ENCODE measurements around the gene NSMCE1.
A peak's percentile ranks its signal among the peaks of the same experiment; 100 is the strongest.

NSMCE1 gene

GRCh38 chr16:27224271-27224737 lies 44.3 kb downstream of the NSMCE1 start:
- TF ChIP-seq CTCF (IDR thresholded peaks at IDR 0.05; ENCODE audit: borderline replicate concordance, control extremely low read depth, extremely low read depth, insufficient read depth, missing control alignments): no peak
- in situ Hi-C loops (cut with MboI; ENCODE audit: low sequenced_read_pairs, unreplicated experiment): no loop called here
- DNase-seq (ENCODE audit: low spot score): peak; percentile 24

GRCh38 chr16:27223701-27224100 lies 44.9 kb downstream of the NSMCE1 start:
- in situ Hi-C loops (cut with MboI; ENCODE audit: low sequenced_read_pairs, unreplicated experiment): no loop called here

GRCh38 chr16:27223226-27223610 lies 45.4 kb downstream of the NSMCE1 start:
- DNase-seq (ENCODE audit: low spot score): peak; percentile 52
- peak; percentile 12 for TF ChIP-seq CTCF (IDR thresholded peaks at IDR 0.05; ENCODE audit: borderline replicate concordance, control extremely low read depth, extremely low read depth, insufficient read depth, missing control alignments)
- in situ Hi-C loops (cut with MboI; ENCODE audit: low sequenced_read_pairs, unreplicated experiment): no loop called here

More at GRCh38 chr16:27223701-27224100, 44.9 kb downstream of the NSMCE1 start:
- peak; percentile 34 for DNase-seq (ENCODE audit: low spot score)
- TF ChIP-seq CTCF (IDR thresholded peaks at IDR 0.05; ENCODE audit: borderline replicate concordance, control extremely low read depth, extremely low read depth, insufficient read depth, missing control alignments): no peak

GRCh38 chr16:27222249-27223225 lies 46.0 kb downstream of the NSMCE1 start:
- in situ Hi-C loops (cut with MboI; ENCODE audit: low sequenced_read_pairs, unreplicated experiment): no loop called here
- no peak for TF ChIP-seq CTCF (IDR thresholded peaks at IDR 0.05; ENCODE audit: borderline replicate concordance, control extremely low read depth, extremely low read depth, insufficient read depth, missing control alignments)
- peak; percentile 26 for DNase-seq (ENCODE audit: low spot score)

- DNase-seq (ENCODE audit: low spot score): peak; percentile 22
- in situ Hi-C loops (cut with MboI; ENCODE audit: low sequenced_read_pairs, unreplicated experiment): no loop called here
- TF ChIP-seq CTCF (IDR thresholded peaks at IDR 0.05; ENCODE audit: borderline replicate concordance, control extremely low read depth, extremely low read depth, insufficient read depth, missing control alignments): no peak
These were observed 46.9 kb downstream of the NSMCE1 start for GRCh38 chr16:27221576-27222248.

- TF ChIP-seq CTCF (IDR thresholded peaks at IDR 0.05; ENCODE audit: borderline replicate concordance, control extremely low read depth, extremely low read depth, insufficient read depth, missing control alignments): no peak
- in situ Hi-C loops (cut with MboI; ENCODE audit: low sequenced_read_pairs, unreplicated experiment): no loop called here
- peak; percentile 25 for DNase-seq (ENCODE audit: low spot score)
These were observed 47.6 kb downstream of the NSMCE1 start for GRCh38 chr16:27220991-27221390.

All from GM13976 (cell line).